ENCODE data around the gene DENND1A.
A peak's percentile ranks its signal among the peaks of the same experiment; 100 is the strongest.

DENND1A gene

DNA sequence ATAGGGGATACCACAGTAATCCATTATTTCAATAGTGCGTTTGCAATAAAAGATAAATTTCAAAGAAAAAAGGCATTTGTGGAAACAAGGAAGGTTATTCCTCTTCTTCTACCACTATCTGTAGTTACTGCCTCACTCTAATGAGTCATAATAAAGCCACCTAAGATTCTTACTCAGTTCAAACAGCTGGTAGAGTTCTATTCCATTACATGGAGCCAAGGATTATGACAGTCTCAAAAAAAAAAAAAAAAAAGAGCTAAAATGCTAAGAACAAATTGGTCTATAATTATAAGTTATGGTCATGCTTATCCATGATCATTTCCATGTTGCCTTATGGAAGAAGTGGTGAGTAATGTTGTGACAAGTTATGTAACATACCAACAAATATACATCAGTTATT lies 46.3 kb downstream of the DENND1A start:
- intact Hi-C loops (cut with DNase I): no loop called here
- DNase-seq: no peak

DNA sequence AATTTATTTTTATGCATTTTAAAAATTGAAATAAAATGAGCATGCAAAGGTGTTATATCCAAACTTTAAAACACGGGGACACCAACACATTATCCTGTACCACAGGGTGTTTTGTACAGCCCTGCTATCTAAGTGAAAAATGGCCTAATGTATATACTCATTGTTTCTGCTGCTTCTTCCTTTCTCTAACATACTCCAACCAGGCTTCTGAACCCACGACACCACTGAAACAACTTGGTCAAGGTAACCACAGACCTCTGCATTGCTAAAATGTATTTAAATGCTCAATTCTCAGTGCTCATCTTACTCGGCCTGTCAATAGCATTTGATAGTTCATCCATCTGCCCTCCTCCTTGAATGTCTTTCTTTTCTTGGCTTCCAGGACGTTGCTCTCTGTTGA lies 48.3 kb downstream of the DENND1A start:
- no peak for DNase-seq
- intact Hi-C loops (cut with DNase I): no loop called here

DNA sequence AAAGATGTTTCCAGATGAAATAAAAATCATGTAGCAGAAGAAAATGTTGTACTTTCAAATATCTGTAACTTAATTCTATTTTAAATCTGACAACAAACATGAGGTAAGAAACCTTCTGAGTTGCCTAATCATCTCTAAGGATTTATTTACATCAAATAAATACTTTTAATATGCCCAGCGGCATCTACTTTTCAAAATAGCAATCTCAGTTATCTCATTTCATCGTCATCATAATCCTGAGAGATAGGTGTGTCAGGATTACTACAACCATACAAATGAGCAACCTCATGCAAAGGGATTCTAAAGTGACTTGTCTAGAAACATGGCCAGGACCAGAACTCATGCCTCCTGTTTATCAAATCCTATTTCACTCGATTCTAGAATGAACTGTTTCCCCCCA lies 49.5 kb downstream of the DENND1A start:
- DNase-seq: no peak
- intact Hi-C loops (cut with DNase I): no loop called here

DNA sequence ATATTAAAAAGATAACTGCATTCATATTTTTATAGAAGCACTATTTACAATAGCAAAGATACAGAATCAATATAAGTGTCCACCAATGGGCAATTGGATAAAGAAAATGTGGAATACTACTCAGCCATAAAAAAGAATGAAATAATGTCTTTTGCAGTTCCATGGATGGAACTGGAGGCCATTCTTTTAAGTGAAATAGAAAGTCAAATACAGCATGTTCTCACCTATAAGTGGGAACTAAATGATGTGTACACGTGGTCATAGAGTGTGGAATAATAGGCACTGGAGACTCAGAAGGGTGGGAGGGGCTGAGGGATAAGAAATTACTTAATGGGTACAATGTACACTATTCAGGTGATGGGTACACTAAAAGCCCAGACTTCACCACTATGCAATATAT lies 53.2 kb downstream of the DENND1A start:
- intact Hi-C loops (cut with DNase I): no loop called here
- DNase-seq: no peak

DNA sequence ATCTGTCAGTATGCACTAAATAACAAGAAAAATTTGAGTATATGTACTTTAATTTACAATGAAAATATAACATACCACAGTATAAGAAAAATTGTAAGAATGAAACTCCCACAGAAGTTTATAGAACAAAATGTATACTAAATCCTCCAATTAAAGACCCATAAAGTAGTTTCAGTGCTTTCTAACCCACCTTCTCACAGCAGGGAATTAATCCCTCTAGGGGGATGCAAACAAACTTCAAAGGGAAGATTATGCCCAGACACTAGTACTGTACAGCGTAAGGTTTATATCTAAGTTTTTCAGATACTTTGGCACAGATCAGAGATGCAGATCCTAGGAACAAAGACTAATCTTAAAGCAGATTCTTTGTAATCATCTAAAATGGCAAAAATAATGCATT lies 57.2 kb downstream of the DENND1A start:
- no peak for DNase-seq
- intact Hi-C loops (cut with DNase I): no loop called here

DNA sequence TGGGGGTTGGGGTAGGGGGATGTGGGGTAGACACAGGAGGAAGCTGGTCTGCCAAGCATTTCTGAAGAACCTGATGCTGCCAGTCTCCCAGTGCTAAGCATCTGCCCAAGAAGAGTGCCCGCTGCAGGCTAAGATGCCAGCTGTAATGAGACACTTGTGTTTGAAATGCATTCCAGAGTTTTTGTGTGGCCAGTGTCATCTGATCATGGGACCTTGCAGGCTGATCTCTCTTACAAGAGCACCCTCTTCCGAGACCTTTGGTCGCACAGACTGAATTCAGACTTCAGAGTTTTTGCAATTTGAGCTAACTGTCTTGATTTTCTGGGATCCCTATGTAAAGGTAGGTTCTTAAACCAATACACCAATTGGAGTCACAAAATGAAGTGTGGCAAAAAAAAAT lies 58.1 kb downstream of the DENND1A start:
- intact Hi-C loops (cut with DNase I): no loop called here
- DNase-seq: peak in 38 of 42 donors; percentile 8 to 71 (median 40)

DNA sequence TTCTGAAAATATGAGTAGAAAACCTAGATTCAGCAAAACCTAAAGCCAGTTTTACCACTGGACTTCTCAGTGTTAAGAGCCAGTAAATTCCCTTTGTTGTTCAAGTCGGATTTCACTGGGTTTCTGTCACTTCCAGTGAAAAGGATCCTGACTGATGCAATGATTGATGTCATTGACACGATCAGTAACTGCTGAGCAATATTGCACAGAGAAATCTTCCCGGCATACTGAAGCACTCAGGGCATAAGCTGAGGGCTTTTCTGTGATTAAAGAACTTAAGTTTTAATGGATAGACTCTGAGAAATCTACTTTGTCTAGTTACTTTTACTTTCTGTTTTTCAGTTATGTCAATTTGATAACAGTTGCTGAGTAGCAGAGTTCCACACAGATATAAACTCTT lies 61.9 kb downstream of the DENND1A start:
- intact Hi-C loops (cut with DNase I): no loop called here

DNA sequence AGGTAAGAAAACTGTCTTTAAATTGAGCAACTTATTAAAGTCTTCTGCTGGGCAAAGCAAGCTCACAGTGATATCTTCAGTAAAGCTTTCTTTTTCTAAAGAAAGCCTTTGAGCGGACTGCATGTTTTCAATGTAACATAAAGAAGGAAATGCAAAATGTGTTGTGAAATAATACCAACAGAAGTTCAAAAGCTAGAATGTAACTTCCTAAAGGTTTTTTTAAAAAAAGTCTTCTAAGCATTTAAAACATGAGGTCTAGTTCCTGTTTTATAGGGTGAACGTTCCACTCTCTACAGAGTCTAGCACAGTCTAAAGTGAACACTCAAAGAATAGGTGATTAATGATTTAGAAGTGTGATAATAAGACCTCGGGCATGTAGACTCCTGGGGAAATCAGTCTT lies 62.9 kb downstream of the DENND1A start:
- intact Hi-C loops (cut with DNase I): no loop called here
- DNase-seq: no peak

More for the DNA sequence above, 61.9 kb downstream of the DENND1A start:
- DNase-seq: no peak

DNA sequence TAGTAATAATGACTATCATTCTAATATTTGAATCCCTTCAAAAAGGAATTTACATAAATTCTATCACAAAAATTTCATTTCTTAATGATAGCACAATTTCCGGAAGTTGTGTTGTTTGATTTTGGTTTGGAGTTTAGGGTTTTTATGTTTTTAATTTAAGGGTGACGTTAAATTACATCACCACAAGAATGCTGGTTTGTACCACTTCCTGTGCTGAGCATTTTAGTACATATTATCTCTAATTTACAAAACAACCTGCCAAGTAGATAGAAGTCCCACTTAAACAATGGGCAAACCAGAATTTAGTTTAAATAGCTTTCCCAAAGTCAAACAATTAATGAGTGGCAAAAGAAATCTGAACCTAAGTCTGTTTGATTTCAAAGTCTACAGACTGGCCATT lies 63.4 kb downstream of the DENND1A start:
- intact Hi-C loops (cut with DNase I): no loop called here

DNA sequence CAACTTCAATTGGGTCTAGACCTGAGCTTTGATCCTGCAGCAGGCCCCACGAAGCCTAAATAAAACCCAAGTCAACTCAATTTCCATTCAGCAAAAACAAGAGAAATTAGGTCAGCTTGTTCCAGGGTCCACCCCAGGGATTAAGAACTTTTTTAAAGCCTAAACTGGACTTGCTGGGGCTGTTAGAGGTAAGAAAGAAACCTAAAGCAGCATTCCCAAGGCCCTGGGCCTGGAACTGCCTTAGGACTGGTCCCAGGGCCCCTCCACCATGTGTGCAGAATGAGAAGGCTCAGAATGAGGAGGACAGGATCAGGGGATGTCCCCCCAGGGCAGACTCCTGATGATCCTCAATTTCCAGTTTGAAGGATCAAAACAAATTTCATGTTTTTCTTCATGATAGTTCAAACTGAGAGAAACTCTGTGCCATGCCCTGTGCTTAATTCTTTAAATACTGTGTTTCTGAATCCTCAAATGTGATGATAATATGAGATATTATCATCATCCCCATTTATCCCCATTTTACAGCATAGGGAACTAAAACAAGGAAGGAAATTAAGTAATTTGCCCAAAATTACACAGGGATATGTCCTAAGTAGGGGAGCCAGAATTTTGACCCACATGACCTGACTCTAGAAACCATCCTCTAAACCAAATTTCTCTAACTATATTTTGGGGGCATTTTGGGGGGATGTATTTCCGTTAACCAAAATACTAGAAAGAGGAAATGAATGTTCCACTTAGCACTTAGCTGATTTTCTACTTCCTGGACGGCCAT lies 64.5 kb downstream of the DENND1A start:
- intact Hi-C loops (cut with DNase I): no loop called here
- DNase-seq: no peak

More for the DNA sequence above, 63.4 kb downstream of the DENND1A start:
- DNase-seq: no peak

DNA sequence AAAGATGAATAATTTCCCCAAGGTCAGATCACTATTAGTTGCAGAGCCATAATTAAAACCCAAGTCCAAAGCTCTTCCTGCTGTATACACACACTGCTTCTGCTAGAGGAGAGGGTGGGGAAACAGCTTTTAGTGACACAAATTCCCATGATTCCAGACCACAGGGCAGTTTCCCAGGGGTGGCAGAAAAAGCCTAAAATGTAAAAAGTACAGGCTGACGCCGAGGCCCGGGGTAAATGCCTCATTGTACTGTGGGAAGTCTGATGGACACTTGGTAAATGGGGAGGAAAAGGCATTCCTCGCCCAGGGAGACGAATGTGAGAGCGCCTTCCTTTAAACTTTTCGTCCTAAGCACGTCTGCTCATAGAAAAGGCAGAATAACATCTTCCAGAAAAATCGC lies 65.7 kb downstream of the DENND1A start:
- intact Hi-C loops (cut with DNase I): no loop called here
- peak in 6 of 42 donors; percentile 8 to 47 (median 18) for DNase-seq

DNA sequence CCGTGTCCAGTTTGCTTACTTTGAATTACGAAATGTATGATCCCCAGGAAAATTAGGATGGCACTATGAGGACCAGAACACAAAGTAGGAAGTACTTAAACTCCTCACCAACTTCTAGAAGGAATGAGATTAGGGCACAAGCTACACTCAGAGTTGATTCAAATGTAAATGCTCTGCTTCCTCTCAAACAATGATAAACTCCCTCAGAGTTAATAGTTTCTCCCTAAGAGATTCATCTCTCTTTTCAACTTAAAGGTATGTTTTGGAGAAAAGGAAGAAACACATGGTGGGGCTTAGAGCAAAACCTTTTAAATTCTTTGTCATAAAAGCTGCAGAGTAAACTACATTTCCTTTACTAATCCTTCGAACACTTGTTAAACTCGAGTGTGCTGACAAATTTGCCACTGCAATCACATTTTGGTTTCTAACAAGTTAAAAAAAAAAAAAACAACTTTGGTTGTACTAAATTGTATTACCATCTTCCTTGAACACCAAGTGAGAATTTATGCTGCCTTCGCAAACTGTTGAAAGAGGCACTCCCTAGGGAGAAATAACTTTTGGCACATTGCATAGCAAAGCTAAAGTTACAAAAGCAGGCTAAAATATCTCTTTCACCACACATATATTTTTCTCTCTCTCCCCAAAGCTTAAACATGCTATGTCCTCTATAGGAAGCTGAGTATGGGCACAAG lies 66.6 kb downstream of the DENND1A start:
- DNase-seq: no peak
- intact Hi-C loops (cut with DNase I): no loop called here

DNA sequence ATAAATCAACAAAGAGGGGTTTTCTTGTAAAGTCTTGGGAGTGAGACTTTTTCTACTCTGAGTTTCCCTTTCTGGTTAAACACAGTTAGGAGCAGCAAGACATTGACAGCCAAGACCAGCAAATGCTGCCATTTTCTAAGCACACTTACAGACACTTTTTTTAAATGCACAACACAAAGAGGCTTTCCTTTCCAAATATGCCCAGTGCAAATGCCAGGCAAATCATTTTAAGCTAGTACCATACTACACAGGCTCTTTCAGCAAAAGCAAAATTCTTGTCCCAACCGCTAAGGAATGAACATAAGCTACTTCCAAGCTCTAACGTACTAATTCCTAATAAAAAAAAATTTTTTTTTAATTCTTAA lies 68.2 kb downstream of the DENND1A start:
- intact Hi-C loops (cut with DNase I): no loop called here

DNA sequence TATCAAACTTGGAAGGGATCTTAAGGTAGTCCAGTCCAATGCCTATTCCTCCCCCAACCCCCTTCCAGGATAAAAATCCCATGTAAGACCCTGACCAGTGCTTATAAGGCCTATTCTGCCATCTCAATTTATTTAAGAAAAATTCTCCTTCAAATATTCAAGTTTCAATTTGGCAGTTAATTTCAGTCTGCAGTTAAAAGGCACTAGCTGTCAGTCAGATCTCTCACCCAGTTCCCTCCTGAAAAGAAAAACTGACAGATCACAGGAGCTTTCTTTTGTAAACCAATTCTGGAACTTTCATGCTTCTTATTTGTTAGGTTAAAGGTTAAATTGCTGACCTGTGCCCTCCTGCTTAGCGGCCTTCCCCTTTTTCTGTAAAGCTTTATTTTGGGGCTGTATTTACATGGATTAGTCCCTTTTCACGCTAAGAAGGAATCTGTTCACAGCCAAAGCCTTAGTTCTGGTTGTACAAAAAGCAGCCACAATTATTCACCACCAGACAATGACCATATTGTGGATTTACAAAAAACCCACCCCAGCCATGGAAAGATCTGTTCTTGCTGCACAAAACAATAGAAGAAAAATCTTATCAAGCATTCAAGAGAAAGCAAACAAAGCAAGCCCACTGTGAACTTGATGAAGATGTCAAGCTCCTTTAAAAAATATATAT lies 68.7 kb downstream of the DENND1A start:
- peak in 1 of 42 donors; percentile 6 for DNase-seq
- intact Hi-C loops (cut with DNase I): no loop called here

More for the DNA sequence above, 68.2 kb downstream of the DENND1A start:
- no peak for DNase-seq

DNA sequence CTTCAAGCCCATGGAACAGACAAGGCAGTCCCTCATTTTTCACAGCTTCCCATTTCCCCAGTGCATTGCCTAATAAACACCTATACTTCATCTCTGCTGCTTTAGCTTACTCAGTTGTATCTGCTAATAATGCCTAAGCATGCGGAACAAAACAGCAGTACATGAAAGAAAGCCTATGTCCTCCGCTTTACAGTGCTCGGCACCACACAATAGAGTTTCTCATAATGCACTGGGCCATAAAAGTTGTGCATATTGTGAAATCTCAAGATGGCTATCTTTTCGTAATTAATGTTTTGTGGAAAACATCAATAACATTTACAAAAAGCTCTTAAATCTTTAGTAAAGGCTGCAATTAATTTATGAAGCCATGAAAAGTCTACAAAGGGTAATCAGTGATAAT lies 69.3 kb downstream of the DENND1A start:
- DNase-seq: no peak
- intact Hi-C loops (cut with DNase I): no loop called here

DNA sequence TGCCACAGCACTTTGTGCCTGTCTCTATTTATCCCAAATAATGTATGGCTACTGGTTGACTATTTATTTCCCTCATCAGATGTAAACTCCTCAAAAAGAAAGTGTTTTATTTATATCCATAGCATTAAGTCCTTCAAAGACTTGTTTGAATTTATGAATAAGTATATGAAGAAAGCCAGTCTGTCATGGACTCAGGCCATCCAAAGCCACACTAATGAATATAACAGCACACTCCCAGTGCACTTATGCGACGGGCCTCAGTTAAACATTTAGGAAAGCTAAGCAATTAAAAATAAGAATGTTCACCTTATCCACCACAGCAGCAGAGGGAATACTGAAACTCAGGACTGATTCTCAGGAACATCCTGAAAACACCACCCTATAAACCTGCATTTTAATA lies 77.5 kb downstream of the DENND1A start:
- DNase-seq: no peak
- intact Hi-C loops (cut with DNase I): no loop called here

DNA sequence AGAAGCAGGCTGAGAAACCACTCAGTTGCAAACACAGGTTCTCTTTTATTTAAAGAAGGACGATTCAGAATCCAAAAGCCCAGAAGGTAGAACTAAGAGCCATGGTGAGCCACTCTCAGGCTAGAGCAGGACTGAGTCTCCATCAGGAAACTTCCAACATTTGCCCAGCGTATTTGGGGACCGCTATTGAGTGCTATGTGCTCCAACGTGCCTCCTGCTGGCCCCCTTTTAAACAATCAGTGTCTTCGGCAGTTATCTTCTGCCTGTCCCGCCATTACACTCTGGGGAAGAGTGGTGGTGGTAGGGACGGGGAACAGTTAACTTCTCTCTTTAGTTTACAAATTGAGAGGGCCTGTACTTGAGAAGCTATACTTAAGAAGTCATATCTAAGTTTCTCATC lies 78.1 kb downstream of the DENND1A start:
- intact Hi-C loops (cut with DNase I): no loop called here
- DNase-seq: no peak

DNA sequence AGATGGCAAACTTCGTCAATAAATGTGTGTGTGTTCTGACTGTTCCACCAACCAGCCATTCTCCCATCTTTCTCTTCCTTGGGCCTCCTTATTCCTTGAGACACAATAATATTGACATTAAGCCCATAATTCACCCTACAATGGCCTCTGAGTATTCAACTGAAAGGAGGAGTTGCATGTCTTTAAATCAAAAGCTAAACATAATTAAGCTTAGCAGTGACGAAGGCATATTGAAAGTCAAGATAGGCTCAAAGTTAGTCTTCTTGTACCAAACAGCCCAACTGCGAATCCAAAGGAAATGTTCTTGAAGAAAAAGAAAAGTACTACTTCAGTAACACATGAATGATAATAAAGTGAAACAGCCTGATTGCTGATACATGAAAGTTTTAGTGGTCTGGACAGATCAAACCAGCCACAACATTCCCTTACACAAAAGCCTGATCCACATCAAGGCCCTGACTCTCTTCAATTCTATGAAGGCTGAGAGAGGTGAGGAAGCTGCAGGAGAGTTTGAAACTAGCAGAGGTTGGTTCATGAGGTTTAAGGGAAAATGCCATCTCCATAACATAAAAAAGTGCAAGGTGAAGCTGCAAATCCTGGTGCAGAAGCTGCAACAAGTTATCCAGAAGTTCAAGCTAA lies 81.4 kb downstream of the DENND1A start:
- DNase-seq: no peak
- intact Hi-C loops (cut with DNase I): no loop called here

DNA sequence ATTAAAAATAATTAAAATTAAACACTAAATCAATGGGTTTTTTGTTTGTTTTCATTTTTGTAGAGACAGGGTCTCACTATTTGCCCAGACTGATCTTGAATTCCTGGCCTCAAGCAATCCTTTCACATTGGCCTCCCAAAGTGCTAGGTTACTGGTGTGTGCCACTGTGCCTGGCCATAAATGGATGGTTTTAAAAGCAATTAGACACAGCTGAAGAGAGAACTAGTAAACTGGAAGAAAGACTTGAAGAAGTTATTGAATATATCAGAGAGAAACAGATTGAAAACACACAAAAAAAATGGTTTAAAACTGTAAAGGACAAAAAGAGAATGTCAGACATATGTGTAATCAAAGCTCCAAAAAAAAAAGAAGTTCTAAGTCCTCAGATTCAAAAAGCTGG lies 83.0 kb downstream of the DENND1A start:
- intact Hi-C loops (cut with DNase I): no loop called here
- DNase-seq: no peak

DNA sequence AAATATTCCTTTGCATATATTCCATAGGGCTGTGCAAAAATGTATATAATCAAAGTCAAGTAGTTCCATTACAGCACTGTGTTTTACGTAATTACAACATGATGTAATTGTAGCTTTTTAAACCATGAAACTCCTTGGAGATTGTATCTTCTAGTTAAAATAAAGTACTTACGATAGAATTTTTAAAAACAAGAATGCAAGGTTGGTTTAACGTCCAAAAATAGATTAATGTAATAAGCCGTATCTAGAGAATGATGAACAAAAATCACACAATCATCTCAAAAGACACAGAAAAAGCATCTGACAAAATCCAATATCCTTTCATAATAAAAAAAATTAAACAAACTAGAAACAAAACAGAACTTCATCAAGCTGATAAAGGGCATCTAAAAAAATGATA lies 86.2 kb downstream of the DENND1A start:
- no peak for DNase-seq
- intact Hi-C loops (cut with DNase I): no loop called here

Measured in head of caudate nucleus (tissue), 42 donors.